OCI-LY3 (cell line): ENCODE measurements around the gene SARS2.

ENCODE experiments used
- H2AFZ ChIP-seq: fragments of 200-600, 300-600 bp; shearing (Covaris generic); 2 replicates; pipeline ENCODE4 v1.6.0; 2014; ENCODE audit warnings: antibody characterized with exemption, low read depth, low read length
- H3K27ac ChIP-seq: fragments of 200-600, 300-600 bp; sonication (generic); 2 replicates; pipeline ENCODE4 v1.5.1; 2014; ENCODE audit warnings: mild to moderate bottlenecking, low read length, moderate library complexity, mixed read lengths
- H3K27me3 ChIP-seq: fragments of 200-600, 300-600 bp; sonication (generic); 2 replicates; pipeline ENCODE4 v1.6.1; 2014; ENCODE audit warnings: low read depth, low read length, mixed read lengths
- H3K36me3 ChIP-seq: fragments of 200-600, 300-600 bp; sonication (generic); replicated peaks from 2 replicates; pipeline ENCODE3; 2014; ENCODE audit warnings: low read depth, low read length, mixed read lengths
- H3K4me1 ChIP-seq: fragments of 300-600, 200-600 bp; sonication (generic); 2 replicates; pipeline ENCODE4 v1.6.1; 2014; ENCODE audit warnings: low read length, mixed read lengths
- H3K4me2 ChIP-seq: fragments of 200-600, 300-600 bp; sonication (generic); 2 replicates; pipeline ENCODE4 v1.6.1; 2014; ENCODE audit warnings: low read length, mixed read lengths
- H3K4me3 ChIP-seq: fragments of 300-600, 200-600 bp; sonication (generic); 2 replicates; pipeline ENCODE4 v1.5.1; 2014; ENCODE audit warnings: antibody characterized with exemption, mild to moderate bottlenecking, low read length, moderate library complexity
- H3K79me2 ChIP-seq: fragments of 300-600, 200-600 bp; shearing (Covaris generic); 2 replicates; pipeline ENCODE4 v1.6.1; 2014; ENCODE audit warnings: mild to moderate bottlenecking, low read length, mixed read lengths
- H3K9ac ChIP-seq: fragments of 300-600, 200-600 bp; shearing (Covaris generic); 2 replicates; pipeline ENCODE4 v1.6.0; 2014; ENCODE audit warnings: mild to moderate bottlenecking, low read length, moderate library complexity
- H3K9me3 ChIP-seq: fragments of 200-600, 300-600 bp; shearing (Covaris generic); 2 replicates; pipeline ENCODE4 v1.6.1; 2014; ENCODE audit warnings: low read length, mixed read lengths; ENCODE audit not compliant: insufficient read depth
- H4K20me1 ChIP-seq: fragments of 200-600, 300-600 bp; sonication (generic); 2 replicates; pipeline ENCODE4 v1.6.1; 2016; ENCODE audit warnings: low read length, mixed read lengths; ENCODE audit not compliant: insufficient read depth
- CTCF ChIP-seq: fragments of 200-600, 300-600 bp; sonication (generic); IDR thresholded peaks from 2 replicates; pipeline ENCODE4 v1.5.1; 2014; ENCODE audit warnings: antibody characterized with exemption, low read length, low read depth
- EZH2phosphoT487 ChIP-seq: fragments of 200-600 bp; shearing (Covaris generic); IDR thresholded peaks from 2 replicates; pipeline ENCODE4 v1.6.1; 2018; ENCODE audit warnings: antibody characterized with exemption, mixed run types, low read depth

The SARS2 gene

GRCh38 chr19:38894968-38895367 lies 35.6 kb downstream of the SARS2 start:
- no peak overlapping the region for H3K27ac ChIP-seq
- TF ChIP-seq CTCF, result no peak
- no peak for TF ChIP-seq EZH2phosphoT487
- no peak overlapping the region for H3K4me3 ChIP-seq
- H2AFZ ChIP-seq, result no peak overlapping the region
- no peaks in the 10 kb centered on the region for H3K9me3 ChIP-seq
- peaks cover 8% of the 10 kb centered on the region for H3K4me1 ChIP-seq
- H3K27me3 ChIP-seq, result no peaks in the 10 kb centered on the region
- no peak overlapping the region for H3K4me2 ChIP-seq
- H4K20me1 ChIP-seq, result no peaks in the 10 kb centered on the region
- H3K79me2 ChIP-seq, result peaks cover 1% of the 10 kb centered on the region; the same call in 1 of the 2 replicates
- no peaks in the 10 kb centered on the region for H3K36me3 ChIP-seq
- no peak overlapping the region for H3K9ac ChIP-seq

GRCh38 chr19:38893341-38893771 lies 37.2 kb downstream of the SARS2 start:
- H3K9ac ChIP-seq, result no peak overlapping the region

GRCh38 chr19:38892841-38893240 lies 37.7 kb downstream of the SARS2 start:
- TF ChIP-seq EZH2phosphoT487 (no peak), CTCF (no peak)
- Histone ChIP-seq H3K36me3 (no peaks in the 10 kb centered on the region), H2AFZ (no peak overlapping the region), H3K9ac (no peak overlapping the region), H3K27ac (no peak overlapping the region), H3K9me3 (no peaks in the 10 kb centered on the region), H3K27me3 (no peaks in the 10 kb centered on the region), H3K79me2 (no peaks in the 10 kb centered on the region), H3K4me1 (no peaks in the 10 kb centered on the region), H3K4me3 (no peak overlapping the region), H4K20me1 (no peaks in the 10 kb centered on the region), H3K4me2 (no peak overlapping the region)

More at GRCh38 chr19:38893341-38893771, 37.2 kb downstream of the SARS2 start:
- Histone ChIP-seq H3K36me3 (no peaks in the 10 kb centered on the region), H3K4me1 (peaks cover 2% of the 10 kb centered on the region), H3K27me3 (no peaks in the 10 kb centered on the region), H2AFZ (no peak overlapping the region), H3K27ac (no peak overlapping the region), H3K9me3 (no peaks in the 10 kb centered on the region), H3K4me2 (no peak overlapping the region), H4K20me1 (no peaks in the 10 kb centered on the region), H3K79me2 (no peaks in the 10 kb centered on the region), H3K4me3 (no peak overlapping the region)
- TF ChIP-seq EZH2phosphoT487 (no peak), CTCF (no peak)

GRCh38 chr19:38891771-38892170 lies 38.8 kb downstream of the SARS2 start:
- Histone ChIP-seq H3K27me3 (no peaks in the 10 kb centered on the region), H3K4me3 (no peak overlapping the region), H3K4me2 (no peak overlapping the region), H3K9me3 (no peaks in the 10 kb centered on the region), H3K9ac (no peak overlapping the region), H3K36me3 (no peaks in the 10 kb centered on the region), H3K4me1 (no peaks in the 10 kb centered on the region), H3K79me2 (no peaks in the 10 kb centered on the region), H3K27ac (no peak overlapping the region), H4K20me1 (no peaks in the 10 kb centered on the region), H2AFZ (no peak overlapping the region)
- no peak for TF ChIP-seq EZH2phosphoT487
- TF ChIP-seq CTCF, result no peak
